Naive thymus-derived CD8-positive, alpha-beta T cell (primary cell): ENCODE measurements around the gene C1orf87. TPM values are rescaled to one million over a fixed set of nuclear protein-coding genes. Genes with fewer than 3 reads are reported as not detected.

ENCODE experiments used
- ATAC-seq, 2 donors: fragments of 150-1000 bp; cut with Tn5 transposase in 1 of 2; sonication (Bioruptor Pico), chemical (Tn5 transposase) in 1 of 2; 1 replicate in 1 of 2; 2 replicates in 1 of 2; pipeline ENCODE4 v1.10.0; 2021; ENCODE audit warnings: mild to moderate bottlenecking in 2 of 2, moderate library complexity in 2 of 2
- POLR2A ChIA-PET: fragments of 350-600 bp; sonication (Branson Sonifier 250); formaldehyde crosslinking; loops from one replicate; lab custom pipeline; 2021; ENCODE audit warnings: antibody characterized with exemption; lab: Charles Lee
- DNase-seq, 10 donors: peaks; one replicate each; pipeline versions ENCODE4 v3.0.0 to v3.0.0-alpha.2; 2020 to 2022
- H3K27ac Mint-ChIP-seq, 10 donors: one replicate each; pipeline ENCODE4 v1.8.0; 2020 to 2022; ENCODE audit warnings: mild to moderate bottlenecking in 10 of 10, mixed read lengths in 10 of 10, moderate library complexity in 4 of 10, inconsistent platforms in 1 of 10
- H3K27me3 Mint-ChIP-seq, 5 donors: one replicate each; pipeline ENCODE4 v1.8.0; 2021 to 2022; ENCODE audit warnings: mixed read lengths in 5 of 5
- H3K36me3 Mint-ChIP-seq, 3 donors: one replicate each; pipeline ENCODE4 v1.8.0; 2020 to 2022; ENCODE audit warnings: mixed read lengths in 3 of 3, mild to moderate bottlenecking in 2 of 3, inconsistent platforms in 1 of 3
- H3K4me1 Mint-ChIP-seq, 4 donors: one replicate each; pipeline ENCODE4 v1.8.0; 2021 to 2022; ENCODE audit warnings: mixed read lengths in 4 of 4
- H3K4me3 Mint-ChIP-seq, 10 donors: one replicate each; pipeline ENCODE4 v1.8.0; 2020 to 2022; ENCODE audit warnings: mild to moderate bottlenecking in 10 of 10, mixed read lengths in 10 of 10, moderate library complexity in 6 of 10, inconsistent platforms in 1 of 10
- H3K9me3 Mint-ChIP-seq, 9 donors: one replicate each; pipeline ENCODE4 v1.8.0; 2020 to 2022; ENCODE audit warnings: mixed read lengths in 9 of 9, mild to moderate bottlenecking in 3 of 9, inconsistent platforms in 1 of 9, moderate library complexity in 1 of 9
- polyA plus RNA-seq, 3 donors: library from polyadenylated mRNA; unstranded; fragments of 300-500 nt; fragmentation: Illumina TruSeq; gene quantifications; one replicate each; pipeline ENCODE4 v1.2.3, GENCODE V29; 2021
- total RNA-seq, 8 experiments: library from RNA in 2 of 8; stranded (reverse) in 2 of 8; gene quantifications; one replicate each; pipeline ENCODE4 v1.2.3 and lab custom pipeline; 2021 to 2026

Gene C1orf87
- total and polyA plus RNA-seq, 5 experiments from 2014 or later: not detected

GRCh38 chr1:60010690-60011089 lies 62.9 kb downstream of the C1orf87 start:
- ATAC-seq: no peak
- peaks cover 0 to 4% (median 0%) of the 10 kb centered on the region in 3 donors for H3K36me3 Mint-ChIP-seq
- no peaks in the 10 kb centered on the region for H3K9me3 Mint-ChIP-seq
- peaks cover 0 to 14% (median 8%) of the 10 kb centered on the region in 5 donors for H3K27me3 Mint-ChIP-seq
- POLR2A ChIA-PET: no interaction called here
- H3K4me1 Mint-ChIP-seq: no peaks in the 10 kb centered on the region
- no peak overlapping the region for H3K4me3 Mint-ChIP-seq
- H3K27ac Mint-ChIP-seq: no peak overlapping the region
- DNase-seq: no peak

GRCh38 chr1:60008500-60008899 lies 65.1 kb downstream of the C1orf87 start:
- H3K27ac Mint-ChIP-seq: no peak overlapping the region
- DNase-seq (no peak), ATAC-seq (no peak)
- POLR2A ChIA-PET: no interaction called here
- no peaks in the 10 kb centered on the region for H3K9me3 Mint-ChIP-seq
- peaks cover under 1 to 12% (median 6%) of the 10 kb centered on the region in 5 donors for H3K27me3 Mint-ChIP-seq
- no peak overlapping the region for H3K4me3 Mint-ChIP-seq
- H3K36me3 Mint-ChIP-seq: no peaks in the 10 kb centered on the region
- H3K4me1 Mint-ChIP-seq: no peaks in the 10 kb centered on the region

GRCh38 chr1:60000625-60001024 lies 72.9 kb downstream of the C1orf87 start:
- Mint-ChIP-seq H3K27me3 (peaks cover 9 to 15% (median 12%) of the 10 kb centered on the region in 5 donors), H3K36me3 (no peaks in the 10 kb centered on the region), H3K27ac (no peak overlapping the region), H3K4me1 (no peaks in the 10 kb centered on the region), H3K9me3 (peaks cover 0 to 2% (median 0%) of the 10 kb centered on the region in 9 donors), H3K4me3 (no peak overlapping the region)
- ATAC-seq (no peak), DNase-seq (no peak)
- POLR2A ChIA-PET: no interaction called here

GRCh38 chr1:59999746-60000145 lies 73.8 kb downstream of the C1orf87 start:
- Mint-ChIP-seq H3K9me3 (peaks cover 0 to 2% (median 0%) of the 10 kb centered on the region in 9 donors), H3K4me1 (no peaks in the 10 kb centered on the region), H3K27me3 (peaks cover 9 to 22% (median 16%) of the 10 kb centered on the region in 5 donors), H3K4me3 (no peak overlapping the region), H3K27ac (no peak overlapping the region), H3K36me3 (no peaks in the 10 kb centered on the region)
- ATAC-seq: no peak
- DNase-seq: no peak
- POLR2A ChIA-PET: no interaction called here

GRCh38 chr1:59999006-59999405 lies 74.6 kb downstream of the C1orf87 start:
- ATAC-seq: no peak
- H3K9me3 Mint-ChIP-seq: peaks cover 0 to 2% (median 0%) of the 10 kb centered on the region in 9 donors
- POLR2A ChIA-PET: no interaction called here
- H3K27me3 Mint-ChIP-seq: peaks cover 9 to 29% (median 18%) of the 10 kb centered on the region in 5 donors
- H3K4me1 Mint-ChIP-seq: no peaks in the 10 kb centered on the region
- no peak overlapping the region for H3K27ac Mint-ChIP-seq
- H3K36me3 Mint-ChIP-seq: no peaks in the 10 kb centered on the region
- DNase-seq: no peak
- no peak overlapping the region for H3K4me3 Mint-ChIP-seq

- ATAC-seq (no peak), DNase-seq (no peak)
- Mint-ChIP-seq H3K27me3 (peaks cover 9 to 30% (median 18%) of the 10 kb centered on the region in 5 donors), H3K36me3 (no peaks in the 10 kb centered on the region), H3K4me1 (no peaks in the 10 kb centered on the region), H3K9me3 (no peaks in the 10 kb centered on the region), H3K4me3 (no peak overlapping the region), H3K27ac (no peak overlapping the region)
- POLR2A ChIA-PET: no interaction called here
Observed at GRCh38 chr1:59997479-59998115, 76.0 kb downstream of the C1orf87 start.

- Mint-ChIP-seq H3K27ac (no peak overlapping the region), H3K9me3 (no peaks in the 10 kb centered on the region), H3K4me3 (no peak overlapping the region), H3K27me3 (peaks cover 9 to 30% (median 14%) of the 10 kb centered on the region in 5 donors), H3K36me3 (no peaks in the 10 kb centered on the region), H3K4me1 (no peaks in the 10 kb centered on the region)
- POLR2A ChIA-PET: no interaction called here
- no peak for DNase-seq
- ATAC-seq: no peak
Observed at GRCh38 chr1:59994302-59995198, 79.0 kb downstream of the C1orf87 start.

GRCh38 chr1:59992040-59992820 lies 81.3 kb downstream of the C1orf87 start:
- Mint-ChIP-seq H3K27ac (no peak overlapping the region), H3K4me3 (no peak overlapping the region), H3K27me3 (peaks cover 5 to 30% (median 16%) of the 10 kb centered on the region in 5 donors), H3K4me1 (no peaks in the 10 kb centered on the region), H3K9me3 (no peaks in the 10 kb centered on the region), H3K36me3 (no peaks in the 10 kb centered on the region)
- no peak for DNase-seq
- ATAC-seq: no peak
- POLR2A ChIA-PET: no interaction called here

- peaks cover 7 to 24% (median 13%) of the 10 kb centered on the region in 5 donors for H3K27me3 Mint-ChIP-seq
- H3K27ac Mint-ChIP-seq: no peak overlapping the region
- no peaks in the 10 kb centered on the region for H3K36me3 Mint-ChIP-seq
- ATAC-seq (no peak), DNase-seq (no peak)
- no peaks in the 10 kb centered on the region for H3K4me1 Mint-ChIP-seq
- H3K9me3 Mint-ChIP-seq: peaks cover 0 to 2% (median 0%) of the 10 kb centered on the region in 9 donors
- no peak overlapping the region for H3K4me3 Mint-ChIP-seq
- POLR2A ChIA-PET: no interaction called here
Observed at GRCh38 chr1:59990470-59990869, 83.1 kb downstream of the C1orf87 start.

GRCh38 chr1:59986516-59987310 lies 86.9 kb downstream of the C1orf87 start:
- ATAC-seq (no peak), DNase-seq (no peak)
- Mint-ChIP-seq H3K27me3 (peaks cover 6 to 11% (median 11%) of the 10 kb centered on the region in 5 donors), H3K4me1 (no peaks in the 10 kb centered on the region), H3K4me3 (no peak overlapping the region), H3K27ac (no peak overlapping the region), H3K9me3 (peaks cover 0 to 2% (median 0%) of the 10 kb centered on the region in 9 donors), H3K36me3 (no peaks in the 10 kb centered on the region)
- POLR2A ChIA-PET: no interaction called here

- Mint-ChIP-seq H3K4me3 (no peak overlapping the region), H3K27ac (no peak overlapping the region), H3K27me3 (peaks cover 6 to 11% (median 11%) of the 10 kb centered on the region in 5 donors), H3K4me1 (no peaks in the 10 kb centered on the region), H3K36me3 (no peaks in the 10 kb centered on the region), H3K9me3 (peaks cover 0 to 2% (median 0%) of the 10 kb centered on the region in 9 donors)
- ATAC-seq (no peak), DNase-seq (no peak)
- POLR2A ChIA-PET: no interaction called here
Observed at GRCh38 chr1:59985911-59986515, 87.6 kb downstream of the C1orf87 start.

GRCh38 chr1:59979666-59980065 lies 93.9 kb downstream of the C1orf87 start:
- POLR2A ChIA-PET: no interaction called here
- no peak overlapping the region for H3K4me3 Mint-ChIP-seq

More at GRCh38 chr1:59979666-59980065, 93.9 kb downstream of the C1orf87 start:
- Mint-ChIP-seq H3K27me3 (peaks cover 8 to 25% (median 14%) of the 10 kb centered on the region in 5 donors), H3K9me3 (no peaks in the 10 kb centered on the region), H3K27ac (no peak overlapping the region), H3K36me3 (no peaks in the 10 kb centered on the region), H3K4me1 (peaks cover 0 to 3% (median 0%) of the 10 kb centered on the region in 4 donors)
- DNase-seq (no peak), ATAC-seq (no peak)
